ENCODE results near the gene TRIO.

TRIO gene

GRCh38 chr5:14212838-14213237 is 69.7 kb downstream of the TRIO start:
- DNase-seq, result no peak

- no peak for DNase-seq
These were observed 70.1 kb downstream of the TRIO start for GRCh38 chr5:14213253-14213652.

- no peak for DNase-seq
These were observed 70.9 kb downstream of the TRIO start for GRCh38 chr5:14213813-14214585.

- DNase-seq, result no peak
These were observed 72.8 kb downstream of the TRIO start for GRCh38 chr5:14215901-14216300.

GRCh38 chr5:14216372-14216771 is 73.2 kb downstream of the TRIO start:
- DNase-seq, result no peak

GRCh38 chr5:14216902-14217301 is 73.8 kb downstream of the TRIO start:
- DNase-seq, result no peak

- DNase-seq, result no peak
These were observed 74.4 kb downstream of the TRIO start for GRCh38 chr5:14217587-14217986.

GRCh38 chr5:14218011-14218410 is 74.9 kb downstream of the TRIO start:
- DNase-seq, result no peak

- DNase-seq, result no peak
These were observed 75.3 kb downstream of the TRIO start for GRCh38 chr5:14218480-14218879.

GRCh38 chr5:14218897-14219573 is 75.9 kb downstream of the TRIO start:
- no peak for DNase-seq

- DNase-seq, result no peak
These were observed 76.8 kb downstream of the TRIO start for GRCh38 chr5:14219800-14220512.

- no peak for DNase-seq
These were observed 77.5 kb downstream of the TRIO start for GRCh38 chr5:14220642-14221041.

- DNase-seq, result no peak
These were observed 78.6 kb downstream of the TRIO start for GRCh38 chr5:14221732-14222131.

GRCh38 chr5:14222206-14222605 is 79.1 kb downstream of the TRIO start:
- no peak for DNase-seq

GRCh38 chr5:14223372-14223771 is 80.2 kb downstream of the TRIO start:
- DNase-seq, result peak; percentile 27

GRCh38 chr5:14225173-14225834 is 82.2 kb downstream of the TRIO start:
- no peak for DNase-seq

- no peak for DNase-seq
These were observed 83.0 kb downstream of the TRIO start for GRCh38 chr5:14226149-14226548.

- DNase-seq, result no peak
These were observed 83.4 kb downstream of the TRIO start for GRCh38 chr5:14226554-14226953.

- DNase-seq, result no peak
These were observed 83.8 kb downstream of the TRIO start for GRCh38 chr5:14226992-14227391.

- DNase-seq, result no peak
These were observed 84.4 kb downstream of the TRIO start for GRCh38 chr5:14227513-14227912.

- no peak for DNase-seq
These were observed 85.1 kb downstream of the TRIO start for GRCh38 chr5:14228219-14228618.

GRCh38 chr5:14229181-14229580 is 86.0 kb downstream of the TRIO start:
- DNase-seq, result no peak

- no peak for DNase-seq
These were observed 86.6 kb downstream of the TRIO start for GRCh38 chr5:14229734-14230133.
